Measurements from ENCODE around the gene FOXF1.

DNA sequence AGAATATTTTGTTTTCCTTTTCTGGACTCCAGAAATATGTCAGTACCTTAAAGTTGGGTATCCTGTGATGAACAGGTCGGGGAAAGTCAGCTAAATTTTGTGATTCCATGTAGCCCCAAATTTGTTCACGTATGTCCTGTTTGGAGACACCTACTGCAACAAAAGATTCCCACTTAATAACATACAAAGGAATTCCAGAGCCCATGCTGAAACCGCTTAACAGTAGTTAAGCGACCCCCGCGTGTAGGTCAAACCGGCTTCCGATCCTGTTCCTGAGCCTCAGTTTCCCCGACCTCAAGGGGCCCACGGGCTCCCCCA, 44.2 kb downstream of the FOXF1 start:
- TF ChIP-seq, protein P1, sequence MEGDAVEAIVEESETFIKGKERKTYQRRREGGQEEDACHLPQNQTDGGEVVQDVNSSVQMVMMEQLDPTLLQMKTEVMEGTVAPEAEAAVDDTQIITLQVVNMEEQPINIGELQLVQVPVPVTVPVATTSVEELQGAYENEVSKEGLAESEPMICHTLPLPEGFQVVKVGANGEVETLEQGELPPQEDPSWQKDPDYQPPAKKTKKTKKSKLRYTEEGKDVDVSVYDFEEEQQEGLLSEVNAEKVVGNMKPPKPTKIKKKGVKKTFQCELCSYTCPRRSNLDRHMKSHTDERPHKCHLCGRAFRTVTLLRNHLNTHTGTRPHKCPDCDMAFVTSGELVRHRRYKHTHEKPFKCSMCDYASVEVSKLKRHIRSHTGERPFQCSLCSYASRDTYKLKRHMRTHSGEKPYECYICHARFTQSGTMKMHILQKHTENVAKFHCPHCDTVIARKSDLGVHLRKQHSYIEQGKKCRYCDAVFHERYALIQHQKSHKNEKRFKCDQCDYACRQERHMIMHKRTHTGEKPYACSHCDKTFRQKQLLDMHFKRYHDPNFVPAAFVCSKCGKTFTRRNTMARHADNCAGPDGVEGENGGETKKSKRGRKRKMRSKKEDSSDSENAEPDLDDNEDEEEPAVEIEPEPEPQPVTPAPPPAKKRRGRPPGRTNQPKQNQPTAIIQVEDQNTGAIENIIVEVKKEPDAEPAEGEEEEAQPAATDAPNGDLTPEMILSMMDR (IDR thresholded peaks at IDR 0.05): no peak
- TF ChIP-seq POLR2A (IDR thresholded peaks at IDR 0.05): no peak

Data from uterus (tissue), 2 donors.